HepG2 (cell line): ENCODE data around the gene TRPV2. TPM values are rescaled to one million over a fixed set of nuclear protein-coding genes. Genes with fewer than 3 reads are reported as not detected.

Experiments used
- AKAP8 ChIP-seq: sonication (generic); formaldehyde crosslinking; IDR thresholded peaks from 2 replicates; pipeline ENCODE4 v1.5.1; 2020; ENCODE audit warnings: mild to moderate bottlenecking, missing genetic modification reagents
- ATF1 ChIP-seq: IDR thresholded peaks from 2 replicates; pipeline ENCODE4 v1.6.1; 2016; ENCODE audit warnings: mild to moderate bottlenecking, control low read depth
- HIVEP1 ChIP-seq: sonication (generic); formaldehyde crosslinking; IDR thresholded peaks from 2 replicates; pipeline ENCODE4 v1.4.0; 2020; ENCODE audit warnings: mild to moderate bottlenecking, missing genetic modification reagents
- MAZ ChIP-seq, 2 experiments: sonication (generic) in 1 of 2; formaldehyde crosslinking in 1 of 2; IDR thresholded peaks; 2 replicates each; pipeline versions ENCODE4 v1.5.0 to v1.6.1; 2012 to 2020; ENCODE audit warnings: low read depth in 2 of 2, mild to moderate bottlenecking in 2 of 2, borderline replicate concordance in 1 of 2, improper control_type of control experiment in 1 of 2, low read length in 1 of 2, missing genetic modification reagents in 1 of 2, moderate library complexity in 1 of 2
- NAIF1 ChIP-seq: sonication (generic); formaldehyde crosslinking; IDR thresholded peaks from 2 replicates; pipeline ENCODE4 v1.5.0; 2020; ENCODE audit warnings: mild to moderate bottlenecking, missing genetic modification reagents, borderline replicate concordance
- REPIN1 ChIP-seq: sonication (generic); formaldehyde crosslinking; IDR thresholded peaks from 2 replicates; pipeline ENCODE4 v1.8.0; 2022; ENCODE audit warnings: missing genetic modification reagents, low read depth, mild to moderate bottlenecking, borderline replicate concordance
- SMAD9 ChIP-seq: sonication (generic); formaldehyde crosslinking; IDR thresholded peaks from 2 replicates; pipeline ENCODE4 v1.5.1; 2020; ENCODE audit warnings: mild to moderate bottlenecking, missing genetic modification reagents
- TCF7L2 ChIP-seq: IDR thresholded peaks from 2 replicates; pipeline ENCODE4 v1.6.1; 2011; ENCODE audit warnings: mild to moderate bottlenecking, low read depth, low read length, moderate library complexity
- YY1 ChIP-seq: IDR thresholded peaks from 2 replicates; pipeline ENCODE4 v1.6.1; 2011; ENCODE audit warnings: low read length, low read depth, moderate library complexity, mild to moderate bottlenecking; ENCODE audit not compliant: insufficient read depth, insufficient replicate concordance
- ZMYM3 ChIP-seq: sonication (generic); formaldehyde crosslinking; IDR thresholded peaks from 2 replicates; pipeline ENCODE4 v1.5.1; 2020; ENCODE audit warnings: mild to moderate bottlenecking, missing genetic modification reagents
- ZNF510 ChIP-seq: sonication (generic); formaldehyde crosslinking; IDR thresholded peaks from 2 replicates; pipeline ENCODE4 v1.4.0; 2020; ENCODE audit warnings: low read depth, mild to moderate bottlenecking, missing genetic modification reagents
- ZNF614 ChIP-seq: IDR thresholded peaks from 2 replicates; pipeline ENCODE4 v1.6.1; 2018; ENCODE audit warnings: missing biosample characterization, missing genetic modification reagents, inconsistent platforms, borderline replicate concordance
- ZNF781 ChIP-seq: sonication (generic); formaldehyde crosslinking; IDR thresholded peaks from 2 replicates; pipeline ENCODE4 v1.5.1; 2020; ENCODE audit warnings: borderline replicate concordance, mild to moderate bottlenecking, missing genetic modification reagents; ENCODE audit errors: not compliant biosample characterization
- polyA plus RNA-seq, 8 experiments: library from polyadenylated mRNA; depleted of rRNA in 3 of 8; stranded (reverse) in 7 of 8; unstranded in 1 of 8; fragments of >200 nt; fragmentation: Illumina TruSeq in 4 of 8; extraction: Trizol in 4 of 8; gene quantifications; 2 replicates each; pipeline versions ENCODE4 v1.2.1 to v1.2.3, GENCODE V29; 2011 to 2016; ENCODE audit warnings: low read depth in 4 of 8, missing spikeins in 1 of 8, mixed read lengths in 1 of 8; ENCODE audit not compliant: insufficient read depth in 1 of 8
- total RNA-seq, 5 experiments: library from RNA; depleted of rRNA; stranded (reverse); fragments of >200 nt; fragmentation: Illumina TruSeq; extraction: Trizol; gene quantifications; 2 replicates each; pipeline ENCODE4 v1.2.3, GENCODE V29; 2016; ENCODE audit warnings: low read depth in 1 of 5
- TF ChIP-seq, protein P1 (sequence below): sonication (generic); formaldehyde crosslinking; IDR thresholded peaks from 2 replicates; pipeline ENCODE4 v1.5.0; 2020; ENCODE audit warnings: mild to moderate bottlenecking, missing genetic modification reagents, borderline replicate concordance
- TF ChIP-seq, protein P2 (sequence below): sonication (generic); formaldehyde crosslinking; IDR thresholded peaks from 2 replicates; pipeline ENCODE4 v1.4.0; 2020; ENCODE audit warnings: mild to moderate bottlenecking, missing genetic modification reagents
- TF ChIP-seq, protein P3 (sequence below): sonication (generic); formaldehyde crosslinking; IDR thresholded peaks from 2 replicates; pipeline ENCODE4 v1.9.0; 2022; ENCODE audit warnings: missing genetic modification reagents, mild to moderate bottlenecking, borderline replicate concordance
- TF ChIP-seq, protein P4 (sequence below): sonication (generic); formaldehyde crosslinking; IDR thresholded peaks from 2 replicates; pipeline ENCODE4 v1.4.0; 2020; ENCODE audit warnings: missing genetic modification reagents
- TF ChIP-seq, protein P5 (sequence below): sonication (generic); formaldehyde crosslinking; IDR thresholded peaks from 2 replicates; pipeline ENCODE4 v1.5.1; 2020; ENCODE audit warnings: missing genetic modification reagents, mild to moderate bottlenecking, borderline replicate concordance

TRPV2 gene
- total and polyA plus RNA-seq, 2 of the 13 experiments (the other 11 are each of a cell fraction or from before 2014, with no cell fraction given), result 13.6 to 21.3 TPM

DNA sequence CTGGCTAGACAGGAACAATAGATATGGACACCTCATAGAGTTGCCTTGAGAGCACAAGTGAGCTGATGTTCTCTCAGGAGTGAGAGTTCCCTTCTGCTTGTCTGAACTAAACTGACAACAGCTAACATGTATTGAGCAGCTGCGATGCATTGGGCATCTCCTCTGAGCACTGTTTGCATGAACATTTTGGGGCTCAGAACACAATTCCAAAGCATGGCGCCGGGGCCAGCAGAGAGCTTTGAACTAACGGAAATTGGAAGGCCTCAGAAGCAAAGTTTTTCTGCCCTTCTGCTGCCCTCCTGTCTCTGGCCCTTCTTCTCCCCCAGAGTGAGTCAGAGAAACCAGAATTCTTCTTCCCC is 38.1 kb downstream of the TRPV2 start (continued):
- TF ChIP-seq, protein P1, sequence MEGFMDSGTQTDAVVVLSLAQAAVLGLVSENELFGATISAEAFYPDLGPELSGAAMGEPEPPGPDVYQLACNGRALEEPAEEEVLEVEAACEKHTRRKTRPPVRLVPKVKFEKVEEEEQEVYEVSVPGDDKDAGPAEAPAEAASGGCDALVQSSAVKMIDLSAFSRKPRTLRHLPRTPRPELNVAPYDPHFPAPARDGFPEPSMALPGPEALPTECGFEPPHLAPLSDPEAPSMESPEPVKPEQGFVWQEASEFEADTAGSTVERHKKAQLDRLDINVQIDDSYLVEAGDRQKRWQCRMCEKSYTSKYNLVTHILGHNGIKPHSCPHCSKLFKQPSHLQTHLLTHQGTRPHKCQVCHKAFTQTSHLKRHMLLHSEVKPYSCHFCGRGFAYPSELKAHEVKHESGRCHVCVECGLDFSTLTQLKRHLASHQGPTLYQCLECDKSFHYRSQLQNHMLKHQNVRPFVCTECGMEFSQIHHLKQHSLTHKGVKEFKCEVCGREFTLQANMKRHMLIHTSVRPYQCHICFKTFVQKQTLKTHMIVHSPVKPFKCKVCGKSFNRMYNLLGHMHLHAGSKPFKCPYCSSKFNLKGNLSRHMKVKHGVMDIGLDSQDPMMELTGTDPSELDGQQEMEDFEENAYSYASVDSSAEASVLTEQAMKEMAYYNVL (CRISPR knock-in tag), result peak; percentile 8; the same call in 1 of the 2 replicates
- TF ChIP-seq ZNF510 (CRISPR knock-in tag) (no peak), ZMYM3 (CRISPR knock-in tag) (no peak), REPIN1 (0 out of 2 replicates have a peak, but pooled peaks have one; percentile 3), ATF1 (CRISPR knock-in tag) (no peak), ZNF781 (CRISPR knock-in tag) (no peak), AKAP8 (CRISPR knock-in tag) (0 out of 2 replicates have a peak, but pooled peaks have one; percentile 10), YY1 (no peak), MAZ (IDR thresholded peaks at IDR 0.05; ENCODE audit: borderline replicate concordance, low read depth, low read length) (no peak), MAZ (CRISPR knock-in tag; IDR thresholded peaks at IDR 0.05; ENCODE audit: low read depth) (0 out of 2 replicates have a peak, but pooled peaks have one; percentile 2), SMAD9 (CRISPR knock-in tag) (no peak), TCF7L2 (no peak), NAIF1 (no peak), ZNF614 (CRISPR knock-in tag) (no peak), HIVEP1 (CRISPR knock-in tag) (0 out of 2 replicates have a peak, but pooled peaks have one; percentile 8)
- TF ChIP-seq, protein P2, sequence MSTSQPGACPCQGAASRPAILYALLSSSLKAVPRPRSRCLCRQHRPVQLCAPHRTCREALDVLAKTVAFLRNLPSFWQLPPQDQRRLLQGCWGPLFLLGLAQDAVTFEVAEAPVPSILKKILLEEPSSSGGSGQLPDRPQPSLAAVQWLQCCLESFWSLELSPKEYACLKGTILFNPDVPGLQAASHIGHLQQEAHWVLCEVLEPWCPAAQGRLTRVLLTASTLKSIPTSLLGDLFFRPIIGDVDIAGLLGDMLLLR (CRISPR knock-in tag), result 0 out of 2 replicates have a peak, but pooled peaks have one; percentile 4
- TF ChIP-seq, protein P3, sequence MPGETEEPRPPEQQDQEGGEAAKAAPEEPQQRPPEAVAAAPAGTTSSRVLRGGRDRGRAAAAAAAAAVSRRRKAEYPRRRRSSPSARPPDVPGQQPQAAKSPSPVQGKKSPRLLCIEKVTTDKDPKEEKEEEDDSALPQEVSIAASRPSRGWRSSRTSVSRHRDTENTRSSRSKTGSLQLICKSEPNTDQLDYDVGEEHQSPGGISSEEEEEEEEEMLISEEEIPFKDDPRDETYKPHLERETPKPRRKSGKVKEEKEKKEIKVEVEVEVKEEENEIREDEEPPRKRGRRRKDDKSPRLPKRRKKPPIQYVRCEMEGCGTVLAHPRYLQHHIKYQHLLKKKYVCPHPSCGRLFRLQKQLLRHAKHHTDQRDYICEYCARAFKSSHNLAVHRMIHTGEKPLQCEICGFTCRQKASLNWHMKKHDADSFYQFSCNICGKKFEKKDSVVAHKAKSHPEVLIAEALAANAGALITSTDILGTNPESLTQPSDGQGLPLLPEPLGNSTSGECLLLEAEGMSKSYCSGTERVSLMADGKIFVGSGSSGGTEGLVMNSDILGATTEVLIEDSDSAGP (CRISPR knock-in tag), result 0 out of 2 replicates have a peak, but pooled peaks have one; percentile 1
- TF ChIP-seq, protein P4, sequence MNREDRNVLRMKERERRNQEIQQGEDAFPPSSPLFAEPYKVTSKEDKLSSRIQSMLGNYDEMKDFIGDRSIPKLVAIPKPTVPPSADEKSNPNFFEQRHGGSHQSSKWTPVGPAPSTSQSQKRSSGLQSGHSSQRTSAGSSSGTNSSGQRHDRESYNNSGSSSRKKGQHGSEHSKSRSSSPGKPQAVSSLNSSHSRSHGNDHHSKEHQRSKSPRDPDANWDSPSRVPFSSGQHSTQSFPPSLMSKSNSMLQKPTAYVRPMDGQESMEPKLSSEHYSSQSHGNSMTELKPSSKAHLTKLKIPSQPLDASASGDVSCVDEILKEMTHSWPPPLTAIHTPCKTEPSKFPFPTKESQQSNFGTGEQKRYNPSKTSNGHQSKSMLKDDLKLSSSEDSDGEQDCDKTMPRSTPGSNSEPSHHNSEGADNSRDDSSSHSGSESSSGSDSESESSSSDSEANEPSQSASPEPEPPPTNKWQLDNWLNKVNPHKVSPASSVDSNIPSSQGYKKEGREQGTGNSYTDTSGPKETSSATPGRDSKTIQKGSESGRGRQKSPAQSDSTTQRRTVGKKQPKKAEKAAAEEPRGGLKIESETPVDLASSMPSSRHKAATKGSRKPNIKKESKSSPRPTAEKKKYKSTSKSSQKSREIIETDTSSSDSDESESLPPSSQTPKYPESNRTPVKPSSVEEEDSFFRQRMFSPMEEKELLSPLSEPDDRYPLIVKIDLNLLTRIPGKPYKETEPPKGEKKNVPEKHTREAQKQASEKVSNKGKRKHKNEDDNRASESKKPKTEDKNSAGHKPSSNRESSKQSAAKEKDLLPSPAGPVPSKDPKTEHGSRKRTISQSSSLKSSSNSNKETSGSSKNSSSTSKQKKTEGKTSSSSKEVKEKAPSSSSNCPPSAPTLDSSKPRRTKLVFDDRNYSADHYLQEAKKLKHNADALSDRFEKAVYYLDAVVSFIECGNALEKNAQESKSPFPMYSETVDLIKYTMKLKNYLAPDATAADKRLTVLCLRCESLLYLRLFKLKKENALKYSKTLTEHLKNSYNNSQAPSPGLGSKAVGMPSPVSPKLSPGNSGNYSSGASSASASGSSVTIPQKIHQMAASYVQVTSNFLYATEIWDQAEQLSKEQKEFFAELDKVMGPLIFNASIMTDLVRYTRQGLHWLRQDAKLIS (CRISPR knock-in tag), result no peak
- TF ChIP-seq, protein P5, sequence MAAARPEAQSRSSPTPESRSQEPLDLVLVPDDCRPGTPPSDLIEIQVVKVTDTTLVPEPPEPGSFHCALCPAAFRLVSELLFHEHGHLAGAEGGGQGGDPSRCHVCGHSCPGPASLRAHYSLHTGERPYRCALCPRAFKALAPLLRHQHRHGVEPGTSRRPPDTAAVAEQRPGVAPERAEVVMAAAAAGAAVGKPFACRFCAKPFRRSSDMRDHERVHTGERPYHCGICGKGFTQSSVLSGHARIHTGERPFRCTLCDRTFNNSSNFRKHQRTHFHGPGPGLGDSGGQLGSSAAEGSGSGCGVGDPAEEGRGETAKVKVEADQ, result no peak
- TF ChIP-seq, all 625 proteins: peak for 8
